ENCODE results near the gene HOXC10.

HOXC10 gene

GRCh38 chr12:53955036-53955775 lies 29.7 kb upstream of the HOXC10 start:
- DNase-seq (ENCODE audit: low read depth in 2 of 2): no peak
- TF ChIP-seq CTCF (IDR thresholded peaks at IDR 0.05; ENCODE audit: low read depth, low read length): no peak
- H3K4me3 ChIP-seq (replicated peaks in 1 of 2; ENCODE audit: low read depth in 2 of 2, low read length in 2 of 2): no peak overlapping the region

- DNase-seq (ENCODE audit: low read depth in 2 of 2): no peak
- no peak overlapping the region for H3K4me3 ChIP-seq (replicated peaks in 1 of 2; ENCODE audit: low read depth in 2 of 2, low read length in 2 of 2)
- no peak for TF ChIP-seq CTCF (IDR thresholded peaks at IDR 0.05; ENCODE audit: low read depth, low read length)
Observed at GRCh38 chr12:53955776-53956250, 29.1 kb upstream of the HOXC10 start.

GRCh38 chr12:53956251-53956887 lies 28.6 kb upstream of the HOXC10 start:
- no peak for TF ChIP-seq CTCF (IDR thresholded peaks at IDR 0.05; ENCODE audit: low read depth, low read length)
- no peak overlapping the region for H3K4me3 ChIP-seq (replicated peaks in 1 of 2; ENCODE audit: low read depth in 2 of 2, low read length in 2 of 2)
- no peak for DNase-seq (ENCODE audit: low read depth in 2 of 2)

GRCh38 chr12:53956914-53957536 lies 27.9 kb upstream of the HOXC10 start:
- no peak overlapping the region for H3K4me3 ChIP-seq (replicated peaks in 1 of 2; ENCODE audit: low read depth in 2 of 2, low read length in 2 of 2)
- TF ChIP-seq CTCF (IDR thresholded peaks at IDR 0.05; ENCODE audit: low read depth, low read length): no peak
- no peak for DNase-seq (ENCODE audit: low read depth in 2 of 2)

- H3K4me3 ChIP-seq (replicated peaks in 1 of 2; ENCODE audit: low read depth in 2 of 2, low read length in 2 of 2): no peak overlapping the region
- no peak for DNase-seq (ENCODE audit: low read depth in 2 of 2)
- TF ChIP-seq CTCF (IDR thresholded peaks at IDR 0.05; ENCODE audit: low read depth, low read length): no peak
Observed at GRCh38 chr12:53958128-53958527, 26.8 kb upstream of the HOXC10 start.

GRCh38 chr12:53959314-53959713 lies 25.6 kb upstream of the HOXC10 start:
- no peak for TF ChIP-seq CTCF (IDR thresholded peaks at IDR 0.05; ENCODE audit: low read depth, low read length)
- DNase-seq (ENCODE audit: low read depth in 2 of 2): no peak
- no peak overlapping the region for H3K4me3 ChIP-seq (replicated peaks in 1 of 2; ENCODE audit: low read depth in 2 of 2, low read length in 2 of 2)

Measured in cardiac fibroblast (primary cell).